ENCODE results near the gene TRAPPC8. TPM values are rescaled to one million over a fixed set of nuclear protein-coding genes. Genes with fewer than 3 reads are reported as not detected.
"Not testable (repeated sequence)": the region's sequence is repeated elsewhere in the genome, so short reads cannot be mapped to it uniquely, and the experiment has no call there.

Gene TRAPPC8
- total RNA-seq, 2 donors from 2014 or later, result 47.1 to 48.1 TPM

- intact Hi-C loops (cut with DNase I, micrococcal nuclease), result no loop called here
- no peak for DNase-seq
- ATAC-seq, result no peak
Measured at GRCh38 chr18:31880186-31880898, 62.6 kb downstream of the TRAPPC8 start.

- DNase-seq, result no peak
- intact Hi-C loops (cut with DNase I, micrococcal nuclease), result no loop called here
- peak; percentile 88 for ATAC-seq
Measured at GRCh38 chr18:31878358-31878757, 64.6 kb downstream of the TRAPPC8 start.

- ATAC-seq (peak; percentile 64), DNase-seq (no peak)
- intact Hi-C loops (cut with DNase I, micrococcal nuclease), result no loop called here
Measured at GRCh38 chr18:31877900-31878299, 65.0 kb downstream of the TRAPPC8 start.

GRCh38 chr18:31876707-31877106 lies 66.2 kb downstream of the TRAPPC8 start:
- ATAC-seq (no peak), DNase-seq (no peak)
- intact Hi-C loops (cut with DNase I, micrococcal nuclease), result no loop called here

GRCh38 chr18:31875301-31875700 lies 67.6 kb downstream of the TRAPPC8 start:
- ATAC-seq (no peak), DNase-seq (no peak)
- intact Hi-C loops (cut with DNase I, micrococcal nuclease), result no loop called here

- DNase-seq (no peak), ATAC-seq (no peak)
- intact Hi-C loops (cut with DNase I, micrococcal nuclease), result no loop called here
Measured at GRCh38 chr18:31863103-31863502, 79.8 kb downstream of the TRAPPC8 start.

GRCh38 chr18:31860488-31860887 lies 82.4 kb downstream of the TRAPPC8 start:
- no peak for ATAC-seq
- intact Hi-C loops (cut with DNase I, micrococcal nuclease), result no loop called here
- no peak for DNase-seq

GRCh38 chr18:31857526-31858106 lies 85.3 kb downstream of the TRAPPC8 start:
- DNase-seq (no peak), ATAC-seq (no peak)
- intact Hi-C loops (cut with DNase I, micrococcal nuclease), result no loop called here

GRCh38 chr18:31850844-31851243 lies 92.1 kb downstream of the TRAPPC8 start:
- intact Hi-C loops (cut with DNase I, micrococcal nuclease), result no loop called here
- ATAC-seq (no peak), DNase-seq (no peak)

- no peak for ATAC-seq
- DNase-seq, result no peak
- intact Hi-C loops (cut with DNase I, micrococcal nuclease), result no loop called here
Measured at GRCh38 chr18:31840499-31840898, 102.4 kb downstream of the TRAPPC8 start.

GRCh38 chr18:31837879-31838278 lies 105.0 kb downstream of the TRAPPC8 start:
- intact Hi-C loops (cut with DNase I, micrococcal nuclease), result no loop called here
- ATAC-seq, result no peak
- DNase-seq, result no peak

- ATAC-seq, result no peak
- intact Hi-C loops (cut with DNase I, micrococcal nuclease), result no loop called here
Measured at GRCh38 chr18:31835528-31836133, 107.3 kb downstream of the TRAPPC8 start.

GRCh38 chr18:31831903-31832302 lies 111.0 kb downstream of the TRAPPC8 start:
- ATAC-seq (no peak), DNase-seq (no peak)
- intact Hi-C loops (cut with DNase I, micrococcal nuclease), result no loop called here

More at GRCh38 chr18:31835528-31836133, 107.3 kb downstream of the TRAPPC8 start:
- DNase-seq, result no peak

GRCh38 chr18:31830686-31831085 lies 112.2 kb downstream of the TRAPPC8 start:
- intact Hi-C loops (cut with DNase I, micrococcal nuclease), result no loop called here
- peak; percentile 21 for ATAC-seq

GRCh38 chr18:31828613-31829012 lies 114.3 kb downstream of the TRAPPC8 start:
- ATAC-seq (no peak), DNase-seq (no peak)
- intact Hi-C loops (cut with DNase I, micrococcal nuclease), result no loop called here

More at GRCh38 chr18:31830686-31831085, 112.2 kb downstream of the TRAPPC8 start:
- no peak for DNase-seq

- peak; percentile 14 for ATAC-seq
- intact Hi-C loops (cut with DNase I, micrococcal nuclease); DNase-seq: not testable (repeated sequence)
Measured at GRCh38 chr18:31826673-31827325, 116.1 kb downstream of the TRAPPC8 start.

- DNase-seq, result no peak
- intact Hi-C loops (cut with DNase I, micrococcal nuclease), result no loop called here
- ATAC-seq, result no peak
Measured at GRCh38 chr18:31825772-31826171, 117.2 kb downstream of the TRAPPC8 start.

GRCh38 chr18:31821545-31822171 lies 121.3 kb downstream of the TRAPPC8 start:
- no peak for DNase-seq
- intact Hi-C loops (cut with DNase I, micrococcal nuclease), result loop anchor here in 1 of 2 donors (5.0 kb wide), 1 partner anchor 94 kb away; no protein-coding TSS in a partner anchor
- ATAC-seq, result no peak

GRCh38 chr18:31819925-31820229 lies 123.1 kb downstream of the TRAPPC8 start:
- ATAC-seq (no peak), DNase-seq (no peak)
- intact Hi-C loops (cut with DNase I, micrococcal nuclease), result loop anchor here in 1 of 2 donors (5.0 kb wide), 2 partner anchors 93 to 263 kb away; no protein-coding TSS in a partner anchor
